ENCODE results near the gene CRB1. TPM values are rescaled to one million over a fixed set of nuclear protein-coding genes. Genes with fewer than 3 reads are reported as not detected.

Gene CRB1
- total RNA-seq, 1 experiment from 2014 or later, result 0.30 TPM

- DNase-seq (ENCODE audit: low read depth), result no peak
- in situ Hi-C loops (cut with HindIII; ENCODE audit: low pct_unique_long_range_greater_than_20kb, low sequenced_read_pairs), result no loop called here
Observed at GRCh38 chr1:197285526-197286205, 17.6 kb downstream of the CRB1 start.

- in situ Hi-C loops (cut with HindIII; ENCODE audit: low pct_unique_long_range_greater_than_20kb, low sequenced_read_pairs), result no loop called here
- no peak for DNase-seq (ENCODE audit: low read depth)
Observed at GRCh38 chr1:197286634-197287033, 18.6 kb downstream of the CRB1 start.

DNA sequence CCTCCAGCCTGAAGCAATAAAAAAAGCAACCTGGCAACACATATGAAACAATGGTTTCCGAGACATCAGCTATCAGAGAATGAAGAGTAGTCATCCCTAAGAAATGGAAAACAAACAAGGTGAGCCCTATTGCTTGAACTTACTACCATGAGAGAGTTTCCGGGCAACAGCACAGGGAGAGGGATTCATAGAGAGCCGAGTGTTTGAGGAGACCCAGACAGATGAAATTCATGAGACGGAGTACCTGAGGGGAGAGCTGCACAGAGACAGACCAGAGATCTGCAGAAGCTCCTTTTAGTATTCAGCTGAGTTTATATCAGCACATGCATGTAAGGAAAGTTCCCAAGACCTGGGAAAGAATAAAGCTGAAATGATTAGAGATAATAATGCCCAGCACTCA lies 19.8 kb downstream of the CRB1 start:
- in situ Hi-C loops (cut with HindIII; ENCODE audit: low pct_unique_long_range_greater_than_20kb, low sequenced_read_pairs), result no loop called here
- DNase-seq (ENCODE audit: low read depth), result no peak

DNA sequence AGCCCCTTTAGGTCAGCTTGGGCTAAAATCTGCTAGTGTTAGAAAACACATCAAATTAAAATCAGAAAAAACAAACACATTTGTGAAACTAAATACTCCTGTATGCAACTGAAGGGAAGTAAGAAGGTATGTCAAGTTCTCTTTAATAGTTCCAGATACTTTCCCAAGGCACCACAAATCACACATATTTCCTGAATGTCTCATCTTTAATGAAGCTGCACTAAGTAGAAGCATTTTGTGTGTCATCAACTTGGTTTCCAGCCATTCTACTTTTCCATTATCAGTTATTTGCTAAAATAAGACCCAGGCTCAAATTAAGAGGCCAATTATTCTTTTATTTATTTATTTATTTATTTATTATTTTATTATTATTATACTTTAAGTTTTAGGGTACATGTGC lies 34.7 kb downstream of the CRB1 start:
- in situ Hi-C loops (cut with HindIII; ENCODE audit: low pct_unique_long_range_greater_than_20kb, low sequenced_read_pairs), result no loop called here
- peak; percentile 55 for DNase-seq (ENCODE audit: low read depth)

DNA sequence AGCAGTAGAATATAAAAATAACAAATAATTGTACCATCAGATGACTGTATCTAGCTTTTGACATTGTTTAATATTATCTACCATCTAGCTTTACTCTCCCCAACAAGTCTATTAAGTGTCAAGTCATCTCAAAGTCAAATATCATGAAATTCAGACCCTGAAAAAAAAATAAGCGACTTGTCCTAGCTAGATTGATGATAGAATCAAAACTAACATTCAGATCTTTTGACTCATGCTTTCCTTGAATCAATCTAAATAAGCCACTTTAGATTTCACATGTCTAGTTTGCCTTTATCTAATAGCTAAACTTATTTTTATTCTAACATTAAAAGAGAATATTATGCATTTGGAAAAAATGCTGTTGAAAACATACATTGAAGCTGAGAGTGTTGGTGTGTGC lies 35.4 kb downstream of the CRB1 start:
- DNase-seq (ENCODE audit: low read depth), result peak; percentile 51
- in situ Hi-C loops (cut with HindIII; ENCODE audit: low pct_unique_long_range_greater_than_20kb, low sequenced_read_pairs), result no loop called here

DNA sequence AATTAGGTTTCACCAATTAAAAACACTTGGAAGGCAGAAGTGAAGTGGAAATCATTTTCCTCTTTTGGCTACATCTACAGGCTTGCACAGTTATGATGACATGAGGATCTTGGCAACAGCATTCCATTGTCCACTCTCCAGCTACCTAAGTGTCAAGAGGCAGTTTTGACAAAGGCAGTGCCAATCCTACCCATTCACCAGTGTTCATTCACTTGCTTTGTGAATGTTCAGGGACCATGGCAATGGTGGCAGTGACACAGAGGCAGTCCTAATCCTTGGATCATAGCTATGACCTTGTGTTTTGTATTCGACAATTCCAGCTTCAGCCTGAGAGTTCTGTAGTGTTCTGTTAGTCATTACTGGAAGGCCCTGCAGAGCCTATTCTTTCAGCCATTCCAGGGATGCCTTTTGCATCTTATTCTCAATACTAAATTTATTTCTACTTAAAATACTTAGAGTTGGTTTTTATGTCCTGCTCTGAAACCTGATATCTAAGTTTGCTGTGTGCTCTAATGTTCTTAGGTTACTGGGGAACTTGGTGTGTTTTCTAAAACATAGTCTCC lies 36.7 kb downstream of the CRB1 start:
- no peak for DNase-seq (ENCODE audit: low read depth)

GRCh38 chr1:197305925-197306324 lies 37.9 kb downstream of the CRB1 start:
- in situ Hi-C loops (cut with HindIII; ENCODE audit: low pct_unique_long_range_greater_than_20kb, low sequenced_read_pairs), result no loop called here
- no peak for DNase-seq (ENCODE audit: low read depth)

More for the DNA sequence above, 36.7 kb downstream of the CRB1 start:
- in situ Hi-C loops (cut with HindIII; ENCODE audit: low pct_unique_long_range_greater_than_20kb, low sequenced_read_pairs), result no loop called here

DNA sequence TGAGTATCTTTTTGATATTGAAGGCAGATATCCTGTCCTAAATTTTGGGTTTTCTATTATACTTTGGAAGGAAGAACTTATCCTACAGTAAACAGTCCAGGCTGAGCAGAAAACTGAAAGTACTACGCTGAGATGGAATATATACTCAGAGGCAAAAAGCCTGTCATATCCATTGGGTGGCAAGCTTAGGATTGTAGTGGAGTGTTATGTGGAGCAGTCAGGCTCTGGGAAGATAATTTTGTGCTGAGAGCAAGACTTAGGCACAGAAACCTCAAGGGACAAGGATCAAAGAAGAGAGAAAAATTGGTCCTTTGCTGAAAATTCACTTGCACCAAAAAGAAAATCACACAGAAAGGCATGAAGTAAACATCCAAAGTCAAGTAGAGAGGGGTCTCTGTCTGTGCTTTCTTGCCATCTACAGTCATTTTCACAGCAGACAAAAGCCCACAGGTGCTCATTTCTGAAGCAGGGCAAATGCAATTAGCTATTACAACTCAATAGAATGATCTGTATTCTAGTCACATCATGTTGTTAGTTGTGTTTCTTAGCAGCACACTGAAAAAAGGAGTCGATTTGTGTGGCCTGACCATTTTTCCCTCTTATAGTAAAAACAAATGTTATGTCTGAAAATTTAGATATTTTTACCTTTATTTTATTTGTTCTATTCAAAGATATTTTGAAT lies 38.5 kb downstream of the CRB1 start:
- in situ Hi-C loops (cut with HindIII; ENCODE audit: low pct_unique_long_range_greater_than_20kb, low sequenced_read_pairs), result no loop called here
- no peak for DNase-seq (ENCODE audit: low read depth)

DNA sequence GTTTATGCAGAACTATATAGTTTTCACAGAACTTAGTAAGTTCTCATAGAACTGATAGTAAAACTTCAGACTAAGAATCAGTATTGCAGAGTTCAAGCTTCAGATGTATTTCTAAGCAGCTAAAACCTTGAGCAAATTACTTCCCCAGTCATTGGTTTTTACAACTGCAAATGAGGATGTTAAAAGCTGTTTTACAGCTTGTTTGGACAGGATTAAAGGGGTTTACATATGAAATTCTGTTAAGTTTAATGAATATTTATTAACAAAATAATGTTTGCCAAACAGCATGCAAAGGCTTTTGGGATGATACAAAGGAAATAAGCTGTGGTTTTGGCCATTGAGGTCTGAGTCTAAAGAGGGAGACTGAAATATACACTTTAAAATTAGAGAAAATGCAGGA lies 39.1 kb downstream of the CRB1 start:
- in situ Hi-C loops (cut with HindIII; ENCODE audit: low pct_unique_long_range_greater_than_20kb, low sequenced_read_pairs), result no loop called here

GRCh38 chr1:197307551-197307950 lies 39.5 kb downstream of the CRB1 start:
- peak; percentile 78 for DNase-seq (ENCODE audit: low read depth)
- in situ Hi-C loops (cut with HindIII; ENCODE audit: low pct_unique_long_range_greater_than_20kb, low sequenced_read_pairs), result no loop called here

More for the DNA sequence above, 39.1 kb downstream of the CRB1 start:
- DNase-seq (ENCODE audit: low read depth), result no peak

GRCh38 chr1:197311081-197311480 lies 43.0 kb downstream of the CRB1 start:
- DNase-seq (ENCODE audit: low read depth), result no peak
- in situ Hi-C loops (cut with HindIII; ENCODE audit: low pct_unique_long_range_greater_than_20kb, low sequenced_read_pairs), result no loop called here

- in situ Hi-C loops (cut with HindIII; ENCODE audit: low pct_unique_long_range_greater_than_20kb, low sequenced_read_pairs), result no loop called here
- peak; percentile 63 for DNase-seq (ENCODE audit: low read depth)
Observed at GRCh38 chr1:197312163-197312562, 44.1 kb downstream of the CRB1 start.

DNA sequence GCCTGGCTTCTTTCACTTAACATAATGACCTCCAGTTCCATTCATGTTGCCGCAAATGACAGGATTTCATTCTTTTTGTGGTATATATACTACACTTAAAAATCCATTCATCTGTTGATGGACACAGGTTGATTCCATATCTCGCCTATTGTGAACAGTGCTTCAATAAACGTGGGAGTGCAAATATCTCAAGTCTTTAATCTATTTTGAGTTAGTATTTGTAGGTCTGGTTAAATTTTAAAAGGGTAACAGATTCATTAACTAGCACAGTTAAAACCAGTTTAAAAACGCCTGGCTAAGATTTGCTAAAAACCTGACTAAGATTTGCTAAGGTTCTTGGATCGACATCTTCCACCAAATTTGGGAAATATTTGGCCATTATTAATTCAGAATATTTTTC lies 45.7 kb downstream of the CRB1 start:
- peak; percentile 41 for DNase-seq (ENCODE audit: low read depth)
- in situ Hi-C loops (cut with HindIII; ENCODE audit: low pct_unique_long_range_greater_than_20kb, low sequenced_read_pairs), result no loop called here

DNA sequence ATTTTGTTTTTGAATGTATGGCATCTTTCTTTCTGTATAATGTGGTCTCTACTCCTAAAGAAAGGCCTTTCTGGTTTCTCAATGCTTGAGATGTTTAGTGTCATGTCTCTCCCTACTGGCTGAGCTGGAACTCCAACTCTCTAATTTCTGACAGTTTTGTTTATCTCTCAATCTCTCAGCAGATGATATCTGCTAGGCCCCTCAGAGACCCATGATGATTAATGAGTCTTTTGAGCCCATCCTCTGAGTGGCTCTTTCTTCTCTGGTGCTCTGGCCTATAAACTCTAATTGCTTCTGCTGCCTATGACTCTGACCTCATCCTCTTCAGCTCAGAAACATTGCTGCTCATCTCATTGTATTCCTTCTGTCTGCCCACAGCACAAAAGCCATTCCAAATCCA lies 46.6 kb downstream of the CRB1 start:
- in situ Hi-C loops (cut with HindIII; ENCODE audit: low pct_unique_long_range_greater_than_20kb, low sequenced_read_pairs), result no loop called here
- DNase-seq (ENCODE audit: low read depth), result peak; percentile 51

DNA sequence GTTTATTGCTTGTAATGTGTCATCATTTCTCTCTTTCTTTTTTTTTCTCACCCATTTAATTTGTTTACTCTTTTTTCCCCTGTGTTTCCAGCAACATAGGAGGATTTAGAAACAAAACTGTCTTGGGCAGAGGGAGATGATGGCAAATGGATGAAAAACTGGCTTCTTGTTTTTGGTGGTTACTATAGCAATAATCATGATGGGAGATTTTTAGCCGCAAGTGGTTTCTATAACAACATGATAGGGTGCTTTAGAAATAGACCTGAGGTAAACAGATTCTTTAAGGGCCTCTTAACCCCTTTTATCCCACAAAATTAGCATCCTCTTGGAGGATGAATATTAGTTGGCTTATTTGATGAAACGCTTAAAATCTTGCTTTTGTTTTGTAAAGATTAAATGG lies 51.6 kb downstream of the CRB1 start:
- no peak for DNase-seq (ENCODE audit: low read depth)
- in situ Hi-C loops (cut with HindIII; ENCODE audit: low pct_unique_long_range_greater_than_20kb, low sequenced_read_pairs), result no loop called here

DNA sequence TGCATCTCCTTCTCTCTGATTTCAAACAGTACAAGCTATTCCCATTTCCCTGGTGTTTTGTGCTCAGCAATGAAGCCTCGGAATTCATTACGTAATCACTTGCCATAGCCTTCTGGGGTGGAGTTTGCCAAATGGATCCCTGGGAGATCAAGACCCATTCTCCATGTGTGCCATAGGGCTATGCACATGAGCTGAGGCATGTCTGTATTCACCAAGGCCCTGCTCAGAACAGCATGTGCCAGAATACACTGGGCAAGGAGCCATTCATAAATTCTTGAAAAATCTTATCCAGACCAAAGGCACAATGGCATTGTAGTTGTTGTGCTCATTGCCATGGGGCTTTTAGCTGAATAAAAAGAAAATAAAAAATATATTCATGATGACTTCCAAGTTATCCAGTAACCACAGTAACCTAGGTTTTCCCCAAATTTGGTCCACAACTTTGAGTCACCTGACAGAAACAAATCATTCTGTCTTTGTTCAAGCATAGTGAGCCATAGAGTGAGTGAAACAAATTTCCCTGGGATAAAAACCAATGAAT lies 53.0 kb downstream of the CRB1 start:
- DNase-seq (ENCODE audit: low read depth), result peak; percentile 93
- in situ Hi-C loops (cut with HindIII; ENCODE audit: low pct_unique_long_range_greater_than_20kb, low sequenced_read_pairs), result no loop called here

GRCh38 chr1:197321811-197322210 lies 53.8 kb downstream of the CRB1 start:
- in situ Hi-C loops (cut with HindIII; ENCODE audit: low pct_unique_long_range_greater_than_20kb, low sequenced_read_pairs), result no loop called here
- no peak for DNase-seq (ENCODE audit: low read depth)

- in situ Hi-C loops (cut with HindIII; ENCODE audit: low pct_unique_long_range_greater_than_20kb, low sequenced_read_pairs), result no loop called here
- peak; percentile 39 for DNase-seq (ENCODE audit: low read depth)
Observed at GRCh38 chr1:197327776-197328364, 59.8 kb downstream of the CRB1 start.

DNA sequence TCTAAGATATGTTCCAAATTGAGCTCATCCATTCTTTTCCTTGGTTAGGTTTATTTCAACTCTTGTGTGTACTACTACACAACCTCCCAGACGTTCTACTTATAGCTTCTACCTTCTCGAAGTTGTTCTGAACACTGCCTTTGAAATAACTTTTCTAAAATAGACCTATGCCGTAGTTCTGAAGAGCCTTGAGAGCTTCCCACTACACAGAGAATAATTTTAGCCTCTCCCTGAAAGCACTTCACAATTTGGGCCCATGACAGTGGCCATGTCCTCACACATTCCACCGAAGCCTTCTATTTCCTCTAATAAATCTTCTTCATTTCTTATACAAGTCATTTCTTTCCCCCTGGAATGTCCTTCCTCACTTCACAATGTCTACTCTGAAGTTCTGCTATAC lies 62.2 kb downstream of the CRB1 start:
- in situ Hi-C loops (cut with HindIII; ENCODE audit: low pct_unique_long_range_greater_than_20kb, low sequenced_read_pairs), result no loop called here
- no peak for DNase-seq (ENCODE audit: low read depth)

Measured in Caki2 (cell line).